T-helper 17 cell (primary cell): ENCODE data around the gene AP2A2. TPM values are rescaled to one million over a fixed set of nuclear protein-coding genes. Genes with fewer than 3 reads are reported as not detected.

ENCODE experiments used
- ATAC-seq: fragments of 150-1000 bp; cut with Tn5 transposase; 2 replicates; pipeline ENCODE4 v1.10.0; 2021; ENCODE audit warnings: mild to moderate bottlenecking, moderate library complexity
- DNase-seq, 3 donors: peaks; one replicate each; pipeline versions ENCODE4 v3.0.0 to v3.0.0-alpha.2; 2020 to 2021
- H3K9me3 ChIP-seq: one replicate; pipeline ENCODE4 v1.7.0; 2013; ENCODE audit warnings: low read length, mild to moderate bottlenecking; ENCODE audit not compliant: control insufficient read depth, poor library complexity, severe bottlenecking
- H3K27ac Mint-ChIP-seq: one replicate; pipeline ENCODE4 v1.8.0; 2022; ENCODE audit warnings: mild to moderate bottlenecking, moderate library complexity, mixed read lengths
- H3K27me3 Mint-ChIP-seq: one replicate; pipeline ENCODE4 v1.8.0; 2022; ENCODE audit warnings: mixed read lengths
- H3K36me3 Mint-ChIP-seq: one replicate; pipeline ENCODE4 v1.8.0; 2022; ENCODE audit warnings: low read depth, mixed read lengths
- H3K4me1 Mint-ChIP-seq: one replicate; pipeline ENCODE4 v1.8.0; 2022; ENCODE audit warnings: mild to moderate bottlenecking, mixed read lengths
- H3K4me3 Mint-ChIP-seq: one replicate; pipeline ENCODE4 v1.8.0; 2022; ENCODE audit warnings: mild to moderate bottlenecking, moderate library complexity, mixed read lengths
- total RNA-seq, 4 donors: library from RNA in 2 of 4; stranded (reverse) in 2 of 4; gene quantifications; one replicate each; pipeline ENCODE4 v1.2.3 and lab custom pipeline; 2022 to 2026

Gene AP2A2
- total RNA-seq = 10 to 100 TPM; 71.1 to 74.0 TPM
- 65.2 to 66.6 reads per million in 2 donors for total RNA-seq (lab: John Stamatoyannopoulos, UW)

DNA sequence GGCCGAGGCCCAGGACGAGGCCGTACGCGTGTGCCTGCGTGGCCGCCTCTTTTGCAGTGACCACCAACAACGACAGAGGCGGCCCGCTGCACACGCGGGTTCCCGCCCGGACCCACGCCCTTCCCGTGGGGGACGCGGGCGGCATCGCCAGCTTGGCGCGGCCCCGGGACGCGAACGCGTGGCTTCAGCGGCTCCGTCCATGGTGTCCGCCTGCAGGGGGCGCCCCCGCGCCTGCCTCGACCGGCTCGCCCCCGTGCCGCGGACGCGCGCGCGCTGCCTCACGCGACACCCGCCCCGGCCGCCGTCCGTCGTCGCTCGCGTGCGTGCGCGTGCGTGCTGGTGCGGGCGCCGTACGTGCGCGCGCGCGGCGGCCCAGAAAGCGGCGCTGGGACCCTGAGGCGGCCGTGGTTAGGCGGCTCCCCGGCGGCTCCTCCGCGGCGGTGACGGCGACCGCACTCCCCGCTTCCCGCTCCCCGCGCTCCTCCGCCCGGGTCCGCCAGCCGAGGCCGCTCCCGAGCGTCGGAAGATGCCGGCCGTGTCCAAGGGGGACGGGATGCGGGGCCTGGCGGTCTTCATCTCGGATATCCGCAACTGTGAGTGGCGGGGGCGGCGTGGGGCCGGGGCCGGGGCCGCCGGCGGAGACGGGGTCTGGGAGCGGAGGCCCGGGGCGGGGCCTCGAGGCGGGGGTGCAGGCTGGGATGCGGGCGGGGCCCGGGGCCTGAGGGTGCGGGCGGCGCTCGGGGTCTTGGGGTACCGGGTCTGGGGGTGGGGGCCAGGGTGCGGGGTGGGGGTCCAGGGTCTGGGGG is at the start of gene AP2A2:
AP2A2 (plus strand) TSS at position 375 of the 806 bp plus-strand sequence; CDS start at position 527, 152 bp downstream.
- no peaks in the 10 kb centered on the region for H3K9me3 ChIP-seq
- DNase-seq (peak; percentile 88 to 96 (median 96)), ATAC-seq (peak; percentile 83)
- Mint-ChIP-seq H3K27ac (peak within 1 kb of the TSS; percentile 85), H3K4me1 (peaks cover 25% of the 10 kb centered on the region), H3K4me3 (peak within 1 kb of the TSS; percentile 89), H3K36me3 (no peaks in the 10 kb centered on the region), H3K27me3 (no peaks in the 10 kb centered on the region)

DNA sequence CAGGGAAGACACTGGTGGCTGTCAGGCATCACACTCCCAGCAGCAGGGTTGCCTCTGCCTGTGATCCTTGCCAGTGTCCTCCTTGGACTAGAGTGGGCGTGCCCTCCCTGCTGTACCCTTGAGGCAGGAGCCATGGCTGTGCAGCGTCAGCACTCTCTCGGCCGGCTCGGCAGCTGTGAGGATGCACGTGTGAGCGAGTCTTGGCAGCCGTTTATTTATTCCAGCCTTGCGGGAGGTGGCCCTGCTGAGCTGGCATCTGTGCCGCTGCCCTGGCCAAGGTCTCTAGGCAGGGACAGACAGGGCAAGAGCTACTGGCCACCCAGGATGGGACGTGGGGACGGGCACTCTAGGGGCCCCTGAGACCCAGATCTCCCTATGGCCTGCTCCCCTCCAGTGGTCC is 49.1 kb upstream of the AP2A2 start:
- no peaks in the 10 kb centered on the region for H3K9me3 ChIP-seq

DNA sequence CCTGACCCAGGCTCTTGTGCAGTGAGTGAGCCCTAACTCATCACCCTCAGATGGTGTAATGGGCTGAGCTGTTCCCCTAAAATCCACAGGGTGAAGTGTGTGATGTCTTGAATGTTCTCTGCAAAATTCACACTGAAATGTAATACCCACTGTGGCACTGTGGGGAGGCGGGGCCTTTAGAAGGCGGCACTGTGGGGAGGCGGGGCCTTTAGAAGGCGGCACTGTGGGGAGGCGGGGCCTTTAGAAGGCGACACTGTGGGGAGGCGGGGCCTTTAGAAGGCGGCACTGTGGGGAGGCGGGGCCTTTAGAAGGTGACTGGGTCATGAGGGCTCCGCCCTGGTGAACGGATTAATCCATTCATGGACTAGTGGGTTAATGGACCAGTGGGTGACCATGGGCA is 48.1 kb upstream of the AP2A2 start:
- ATAC-seq = peak; percentile 51
- Mint-ChIP-seq H3K4me1 (no peaks in the 10 kb centered on the region), H3K27ac (no peak overlapping the region), H3K27me3 (no peaks in the 10 kb centered on the region), H3K4me3 (no peak overlapping the region), H3K36me3 (peaks cover 9% of the 10 kb centered on the region)
- DNase-seq = no peak
- H3K9me3 ChIP-seq = no peaks in the 10 kb centered on the region

More for the DNA sequence above, 49.1 kb upstream of the AP2A2 start:
- Mint-ChIP-seq H3K27ac (no peak overlapping the region), H3K4me3 (no peak overlapping the region), H3K36me3 (peaks cover 6% of the 10 kb centered on the region), H3K4me1 (no peaks in the 10 kb centered on the region), H3K27me3 (no peaks in the 10 kb centered on the region)
- ATAC-seq = no peak
- no peak for DNase-seq

GRCh38 chr11:880447-880846 is 45.2 kb upstream of the AP2A2 start:
- no peak for DNase-seq
- H3K27ac Mint-ChIP-seq = peak overlapping the region; percentile 45
- H3K36me3 Mint-ChIP-seq = peaks cover 9% of the 10 kb centered on the region
- no peak overlapping the region for H3K4me3 Mint-ChIP-seq
- H3K4me1 Mint-ChIP-seq = peaks cover 2% of the 10 kb centered on the region
- H3K9me3 ChIP-seq = no peaks in the 10 kb centered on the region
- ATAC-seq = no peak
- H3K27me3 Mint-ChIP-seq = no peaks in the 10 kb centered on the region

- Mint-ChIP-seq H3K27me3 (no peaks in the 10 kb centered on the region), H3K4me3 (no peak overlapping the region), H3K4me1 (peaks cover 9% of the 10 kb centered on the region), H3K36me3 (peaks cover 7% of the 10 kb centered on the region), H3K27ac (no peak overlapping the region)
- H3K9me3 ChIP-seq = no peaks in the 10 kb centered on the region
- no peak for ATAC-seq
- no peak for DNase-seq
These were observed 43.1 kb upstream of the AP2A2 start for GRCh38 chr11:882596-882995.

GRCh38 chr11:883527-883926 is 42.1 kb upstream of the AP2A2 start:
- ATAC-seq (no peak), DNase-seq (no peak)
- Mint-ChIP-seq H3K4me3 (no peak overlapping the region), H3K27me3 (no peaks in the 10 kb centered on the region), H3K36me3 (peaks cover 7% of the 10 kb centered on the region), H3K27ac (no peak overlapping the region), H3K4me1 (peaks cover 9% of the 10 kb centered on the region)
- H3K9me3 ChIP-seq = no peaks in the 10 kb centered on the region

GRCh38 chr11:884578-885070 is 41.0 kb upstream of the AP2A2 start:
- H3K9me3 ChIP-seq = no peaks in the 10 kb centered on the region
- Mint-ChIP-seq H3K4me3 (no peak overlapping the region), H3K27ac (no peak overlapping the region), H3K27me3 (no peaks in the 10 kb centered on the region), H3K36me3 (peaks cover 6% of the 10 kb centered on the region), H3K4me1 (peaks cover 12% of the 10 kb centered on the region)
- ATAC-seq (no peak), DNase-seq (no peak)

- H3K36me3 Mint-ChIP-seq = peaks cover 6% of the 10 kb centered on the region
- no peak overlapping the region for H3K4me3 Mint-ChIP-seq
- peaks cover 12% of the 10 kb centered on the region for H3K4me1 Mint-ChIP-seq
- DNase-seq = no peak
- no peaks in the 10 kb centered on the region for H3K9me3 ChIP-seq
- no peak overlapping the region for H3K27ac Mint-ChIP-seq
- no peaks in the 10 kb centered on the region for H3K27me3 Mint-ChIP-seq
- ATAC-seq = no peak
These were observed 39.1 kb upstream of the AP2A2 start for GRCh38 chr11:886568-886967.

- Mint-ChIP-seq H3K36me3 (peaks cover 3% of the 10 kb centered on the region), H3K27ac (peak overlapping the region; percentile 47), H3K4me1 (peaks cover 12% of the 10 kb centered on the region), H3K4me3 (no peak overlapping the region), H3K27me3 (no peaks in the 10 kb centered on the region)
- no peak for DNase-seq
- H3K9me3 ChIP-seq = no peaks in the 10 kb centered on the region
- ATAC-seq = no peak
These were observed 38.1 kb upstream of the AP2A2 start for GRCh38 chr11:887589-887988.

GRCh38 chr11:888310-889212 is 37.1 kb upstream of the AP2A2 start:
- H3K4me1 Mint-ChIP-seq = peaks cover 12% of the 10 kb centered on the region
- ATAC-seq = no peak
- no peak for DNase-seq

DNA sequence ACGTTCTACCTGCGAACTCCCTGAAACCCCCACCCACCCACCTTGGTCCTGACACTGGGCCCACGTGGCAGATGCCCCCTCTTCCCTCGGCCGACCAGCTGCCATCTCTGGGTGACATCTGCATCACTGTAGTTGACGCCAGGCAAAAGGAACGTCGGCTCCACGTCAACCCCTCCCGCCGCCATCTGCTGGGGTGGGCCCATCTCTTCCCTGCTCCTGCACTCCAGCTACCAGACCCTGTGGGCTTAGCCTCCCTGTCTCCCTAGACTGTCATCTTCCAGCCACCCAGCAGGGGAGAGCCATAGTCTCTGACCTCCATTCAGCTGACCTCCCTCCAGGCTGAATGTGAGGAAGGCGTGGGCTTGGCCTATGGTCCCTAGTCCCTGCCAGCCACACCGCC is 36.4 kb upstream of the AP2A2 start:
- DNase-seq (no peak), ATAC-seq (no peak)
- Mint-ChIP-seq H3K4me1 (peaks cover 12% of the 10 kb centered on the region), H3K27me3 (no peaks in the 10 kb centered on the region), H3K36me3 (peaks cover 3% of the 10 kb centered on the region), H3K4me3 (no peak overlapping the region), H3K27ac (no peak overlapping the region)
- H3K9me3 ChIP-seq = no peaks in the 10 kb centered on the region

More at GRCh38 chr11:888310-889212, 37.1 kb upstream of the AP2A2 start:
- Mint-ChIP-seq H3K36me3 (peaks cover 3% of the 10 kb centered on the region), H3K27me3 (no peaks in the 10 kb centered on the region), H3K4me3 (no peak overlapping the region), H3K27ac (no peak overlapping the region)
- H3K9me3 ChIP-seq = no peaks in the 10 kb centered on the region

DNA sequence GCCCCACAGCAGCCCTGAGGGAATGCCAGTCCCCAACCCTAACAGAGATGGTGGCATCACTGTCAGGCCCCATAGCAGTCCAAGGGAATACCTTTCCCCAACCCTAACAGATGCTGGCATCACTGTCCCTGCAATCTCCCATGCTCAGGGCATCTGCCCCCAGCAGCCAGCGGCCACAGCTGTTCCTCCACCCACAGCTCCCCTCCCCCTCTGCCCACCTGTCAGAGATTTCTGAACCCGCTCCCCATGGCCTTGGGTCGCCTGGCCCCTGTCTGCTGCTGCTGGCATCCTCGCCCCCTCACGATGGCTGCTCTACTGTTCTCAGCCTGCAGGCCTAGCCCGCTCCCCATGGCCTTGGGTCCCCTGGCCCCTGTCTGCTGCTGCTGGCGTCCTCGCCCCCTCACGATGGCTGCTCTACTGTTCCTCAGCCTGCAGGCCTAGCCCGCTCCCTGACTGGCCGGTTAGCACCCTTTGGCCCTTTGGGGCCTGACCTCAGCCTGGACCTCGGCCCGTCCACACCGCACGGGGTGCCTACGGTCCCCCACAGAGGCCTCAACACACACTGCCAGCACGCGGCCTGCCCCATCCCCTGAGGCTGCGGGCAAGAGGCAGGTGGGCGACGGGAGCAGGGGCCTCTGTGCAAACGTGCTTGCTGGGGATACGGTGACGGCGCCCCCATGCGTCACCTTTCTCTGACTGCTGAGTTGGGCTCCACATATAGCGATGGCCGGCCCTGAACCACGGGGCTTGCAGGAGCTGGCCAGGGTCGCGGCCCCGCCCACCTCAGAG is 35.8 kb upstream of the AP2A2 start:
- DNase-seq = no peak
- no peaks in the 10 kb centered on the region for H3K9me3 ChIP-seq
- Mint-ChIP-seq H3K36me3 (peaks cover 3% of the 10 kb centered on the region), H3K4me1 (peaks cover 12% of the 10 kb centered on the region), H3K27me3 (no peaks in the 10 kb centered on the region), H3K27ac (peak overlapping the region; percentile 37), H3K4me3 (no peak overlapping the region)
- ATAC-seq = no peak
